ENCODE data around the gene TEKT5.

GRCh38 chr16:10610499-10611184 lies 84.1 kb downstream of the TEKT5 start:
- TF ChIP-seq CTCF (IDR thresholded peaks at IDR 0.05), result no peak
- no peak for TF ChIP-seq POLR2A (IDR thresholded peaks at IDR 0.05)
